GM18508 (cell line): ENCODE data around the gene WWOX.

Experiments
- ATAC-seq: cut with Tn5 transposase; IDR thresholded peaks from one replicate; pipeline ENCODE4 v1.9.1; 2021; ENCODE audit warnings: moderate number of reproducible peaks; ENCODE audit not compliant: insufficient read depth, unreplicated experiment

Gene WWOX

DNA sequence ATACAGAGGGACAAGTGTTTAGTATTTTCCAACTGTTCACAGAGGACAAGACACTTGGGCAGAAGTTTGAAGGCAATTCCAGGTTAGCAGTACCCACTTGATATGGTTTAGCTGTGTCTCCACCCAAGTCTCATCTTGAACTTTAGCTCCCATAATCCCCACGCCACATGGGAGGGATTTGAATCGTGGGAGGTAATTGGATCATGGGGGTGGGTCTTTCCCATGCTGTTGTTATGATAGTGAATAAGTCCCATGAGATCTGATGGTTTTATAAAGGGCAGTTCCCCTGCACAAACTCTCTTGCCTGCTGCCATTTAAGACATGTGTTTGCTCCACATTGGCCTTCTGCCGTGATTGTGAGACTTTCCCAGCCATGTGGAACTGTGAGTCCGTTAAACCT lies 832.2 kb downstream of the WWOX start:
- ATAC-seq: no peak

DNA sequence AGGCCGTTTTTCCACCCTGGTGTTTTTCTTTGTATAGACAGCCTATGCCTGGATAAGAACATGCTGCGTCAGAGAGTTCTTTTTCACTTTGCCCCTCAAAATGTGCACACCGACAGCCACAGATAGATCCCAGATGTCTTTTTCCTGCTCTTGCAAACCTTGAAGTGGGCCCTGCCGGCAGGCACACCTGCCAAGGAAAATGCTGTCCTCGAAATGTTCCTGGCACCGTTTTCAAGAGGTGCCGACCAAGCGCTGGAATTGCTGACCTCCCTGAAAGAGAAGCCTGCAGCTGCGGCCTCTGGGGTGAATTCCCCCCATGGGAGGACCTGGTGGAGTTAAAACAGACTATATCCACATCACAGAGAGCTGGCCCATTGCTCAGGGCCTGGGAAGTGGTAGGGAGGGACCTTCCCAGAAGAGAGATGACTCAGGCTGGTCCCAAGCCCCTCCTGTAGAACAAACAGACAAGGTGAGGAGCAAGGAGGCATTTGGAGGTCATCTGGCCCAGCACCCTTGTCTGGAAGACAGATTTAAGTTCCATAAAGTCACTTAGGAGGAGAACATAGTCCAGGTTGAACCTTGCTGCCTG lies 833.0 kb downstream of the WWOX start:
- no peak for ATAC-seq

DNA sequence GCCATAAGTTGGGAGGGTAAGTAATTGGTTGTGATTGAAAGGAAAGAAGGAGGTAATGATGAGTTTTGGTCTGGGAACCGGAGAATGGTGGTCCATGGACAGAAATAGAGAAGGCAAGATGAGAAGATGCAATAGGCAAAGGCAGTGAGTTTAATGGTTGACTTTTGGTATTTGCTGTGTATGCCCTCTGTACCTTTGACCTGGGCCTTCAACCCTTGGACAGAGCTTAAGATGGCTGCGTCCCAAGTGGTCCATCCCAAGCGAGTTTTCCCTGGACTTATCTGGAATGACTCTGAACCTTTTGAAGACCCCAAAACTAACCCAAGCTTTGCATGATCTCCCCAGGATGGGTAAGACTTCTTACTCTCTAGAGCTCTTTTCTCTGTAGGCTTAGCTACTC lies 836.6 kb downstream of the WWOX start:
- no peak for ATAC-seq

DNA sequence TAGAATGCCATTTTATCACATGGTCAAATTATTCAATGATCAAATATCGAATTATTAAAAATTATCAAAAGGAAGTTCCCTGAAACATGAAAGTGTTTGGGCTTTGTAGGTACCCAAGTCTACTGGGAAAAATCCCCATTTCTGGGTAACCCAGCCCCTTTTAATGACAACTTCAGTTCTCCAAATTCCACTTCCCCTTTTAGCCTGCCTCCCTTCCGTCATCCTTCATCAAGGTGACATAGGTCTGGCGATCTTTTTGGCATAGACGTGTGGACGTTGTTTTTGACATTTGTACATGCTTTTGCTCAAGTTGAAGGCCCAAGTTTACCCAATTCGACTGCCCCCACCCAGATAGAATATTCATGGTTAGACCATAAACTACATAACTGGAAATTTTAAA lies 840.1 kb downstream of the WWOX start:
- ATAC-seq: no peak

DNA sequence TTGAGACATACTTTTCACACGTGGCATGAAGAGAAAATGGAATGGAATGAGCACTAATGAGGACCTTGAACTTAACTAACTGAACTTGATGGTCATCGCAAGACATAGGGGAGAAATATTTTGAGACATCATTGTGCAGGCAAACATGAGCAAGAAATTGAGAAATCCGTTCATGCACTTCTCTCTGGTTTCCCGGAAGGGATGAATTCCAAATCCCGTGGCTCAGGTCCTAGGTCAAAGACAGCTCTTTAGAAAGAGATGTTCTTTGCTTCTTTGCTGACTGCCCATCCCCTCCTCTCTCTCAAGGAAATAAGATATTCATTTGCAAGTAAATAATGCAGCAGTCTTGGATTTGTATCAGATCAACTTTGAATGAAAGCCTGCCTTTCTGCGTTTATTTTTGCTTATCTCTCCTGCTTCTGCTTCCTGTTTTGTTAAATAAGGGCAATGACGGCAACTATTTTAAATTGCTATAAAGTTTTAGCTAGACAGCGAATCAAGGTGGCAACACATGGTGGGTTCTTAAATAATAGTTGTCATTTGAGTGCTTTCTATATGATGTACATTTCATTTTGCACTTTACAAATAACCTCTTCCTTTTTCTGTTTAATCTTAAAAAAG lies 843.3 kb downstream of the WWOX start:
- no peak for ATAC-seq

DNA sequence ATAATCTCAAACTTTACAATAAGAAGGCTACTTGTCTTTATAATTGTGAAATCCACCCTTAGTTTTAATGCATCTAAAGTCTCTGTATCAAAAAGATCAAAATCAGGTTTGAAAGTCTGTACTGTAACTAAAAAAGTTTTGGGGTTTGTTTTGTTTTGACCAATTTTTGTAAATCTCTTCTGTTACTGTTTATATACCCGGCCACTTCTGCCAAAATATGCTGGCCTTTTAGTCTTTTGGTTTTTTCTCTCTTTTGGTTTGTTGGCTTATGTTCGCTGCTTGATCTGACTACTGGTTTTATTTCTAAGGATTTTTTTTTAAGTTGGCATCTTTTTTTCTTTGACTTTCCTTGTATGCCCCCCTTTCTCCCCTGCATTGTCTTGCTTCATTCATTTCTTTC lies 845.9 kb downstream of the WWOX start:
- no peak for ATAC-seq

DNA sequence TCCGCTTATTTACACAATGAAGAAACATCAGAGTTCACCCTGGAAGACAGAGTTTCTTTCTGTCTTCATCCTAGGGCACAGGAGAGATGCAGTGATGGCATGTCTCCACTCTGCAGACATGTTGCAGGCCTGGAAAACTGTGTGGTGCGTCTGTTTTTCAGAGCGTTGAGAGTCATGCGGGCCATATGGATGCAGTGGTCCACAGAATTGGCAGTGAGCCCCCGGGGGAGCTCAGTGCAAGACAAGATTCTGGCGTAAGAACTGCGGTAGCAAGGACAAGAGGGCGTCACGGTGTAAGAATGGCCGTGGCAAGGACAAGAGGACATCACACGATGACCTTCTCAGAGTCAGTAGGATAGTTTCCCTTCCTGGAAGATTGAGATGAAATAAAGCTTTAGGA lies 847.1 kb downstream of the WWOX start:
- no peak for ATAC-seq

DNA sequence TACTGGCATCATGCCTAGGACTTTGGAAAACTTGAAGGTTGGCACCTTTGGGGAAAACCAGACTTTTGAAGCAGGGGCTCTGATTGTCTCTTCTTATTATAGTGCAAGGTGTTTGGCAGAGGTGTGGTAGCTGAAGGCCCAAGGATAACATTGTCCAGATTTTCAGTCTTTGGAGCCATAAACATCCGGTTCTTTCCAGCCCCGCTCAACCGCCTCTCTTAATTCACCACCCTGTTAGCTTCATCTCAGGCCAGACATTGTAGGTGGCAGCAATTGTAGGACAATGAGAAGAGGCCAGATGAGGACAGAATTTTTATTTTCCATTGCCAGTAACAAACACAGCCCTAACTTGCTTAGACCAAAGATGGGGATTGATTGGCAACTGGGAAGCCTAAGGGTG lies 851.3 kb downstream of the WWOX start:
- ATAC-seq: no peak

DNA sequence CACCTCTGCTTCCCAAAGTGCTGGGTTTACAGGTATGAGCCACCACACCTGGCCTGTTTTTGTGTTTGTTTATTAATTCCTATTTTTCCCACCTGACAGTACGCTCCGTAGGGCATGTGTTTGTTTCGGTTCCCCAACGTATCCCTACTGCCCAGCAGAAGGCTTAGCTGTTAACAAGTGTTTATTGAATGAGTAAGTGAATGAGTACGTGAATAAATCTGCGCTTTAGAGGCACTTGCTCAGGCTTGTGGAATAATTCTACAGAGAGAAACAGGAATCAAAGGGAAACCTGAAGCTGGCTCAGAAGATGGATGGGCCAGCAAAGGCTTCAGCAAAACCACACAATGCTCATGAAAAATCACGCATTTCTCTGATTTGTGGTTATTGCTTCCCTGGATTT lies 853.2 kb downstream of the WWOX start:
- ATAC-seq: no peak

DNA sequence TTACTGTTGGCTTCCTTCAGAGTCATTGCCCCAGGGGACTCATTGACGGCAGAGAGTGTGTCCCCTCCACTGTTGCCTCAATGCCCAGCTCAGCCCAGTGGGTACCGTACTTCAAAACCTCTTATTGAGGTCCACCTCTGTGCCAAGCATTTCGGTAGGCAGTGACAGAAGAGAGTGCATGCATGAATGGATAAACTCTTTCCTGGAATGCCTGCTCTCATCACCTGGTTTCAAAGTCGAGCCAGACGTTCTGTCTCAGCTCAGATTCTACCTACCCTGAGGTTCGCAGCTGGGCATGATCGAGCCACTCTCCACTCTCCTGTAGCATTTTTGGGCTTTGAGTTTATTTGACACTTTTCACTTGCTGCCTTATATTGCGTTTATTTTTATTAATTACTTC lies 854.1 kb downstream of the WWOX start:
- no peak for ATAC-seq

DNA sequence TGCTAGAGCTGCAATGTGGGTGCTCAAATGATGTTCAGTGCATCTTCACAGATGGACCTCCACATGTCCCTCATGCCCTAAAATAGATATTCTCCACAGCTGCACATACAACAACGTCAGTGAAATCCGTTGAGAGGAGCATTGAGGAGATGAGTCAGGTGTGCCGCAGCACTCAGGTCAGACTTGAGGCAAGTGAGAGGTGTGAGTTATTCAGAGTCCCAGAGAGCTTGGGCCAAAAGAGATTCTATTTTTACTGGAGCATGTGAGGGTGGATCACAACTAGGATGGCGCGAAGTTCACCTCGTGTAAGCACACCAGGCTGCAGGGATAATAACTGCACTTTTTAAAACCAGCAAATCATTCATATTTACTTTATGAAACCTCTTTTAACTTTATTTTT lies 855.8 kb downstream of the WWOX start:
- no peak for ATAC-seq

DNA sequence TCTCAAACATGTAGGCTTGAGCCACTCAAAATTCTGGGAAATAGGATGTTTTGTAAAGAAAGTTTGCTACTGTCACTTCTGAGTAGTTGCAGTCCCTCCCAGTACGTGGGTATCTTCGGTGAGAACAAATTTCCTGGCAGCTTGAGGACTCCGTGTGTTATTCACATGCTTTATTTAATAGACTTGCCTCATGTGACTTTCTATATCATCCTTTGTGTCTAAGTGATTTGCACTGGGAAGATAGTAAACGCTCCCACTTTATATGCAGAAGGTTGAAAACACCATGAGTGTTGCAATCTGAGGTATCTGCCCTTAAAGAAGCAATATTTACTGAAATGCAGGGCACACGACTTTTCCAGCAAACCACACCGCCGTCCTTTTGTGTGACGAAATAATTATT lies 857.4 kb downstream of the WWOX start:
- no peak for ATAC-seq

DNA sequence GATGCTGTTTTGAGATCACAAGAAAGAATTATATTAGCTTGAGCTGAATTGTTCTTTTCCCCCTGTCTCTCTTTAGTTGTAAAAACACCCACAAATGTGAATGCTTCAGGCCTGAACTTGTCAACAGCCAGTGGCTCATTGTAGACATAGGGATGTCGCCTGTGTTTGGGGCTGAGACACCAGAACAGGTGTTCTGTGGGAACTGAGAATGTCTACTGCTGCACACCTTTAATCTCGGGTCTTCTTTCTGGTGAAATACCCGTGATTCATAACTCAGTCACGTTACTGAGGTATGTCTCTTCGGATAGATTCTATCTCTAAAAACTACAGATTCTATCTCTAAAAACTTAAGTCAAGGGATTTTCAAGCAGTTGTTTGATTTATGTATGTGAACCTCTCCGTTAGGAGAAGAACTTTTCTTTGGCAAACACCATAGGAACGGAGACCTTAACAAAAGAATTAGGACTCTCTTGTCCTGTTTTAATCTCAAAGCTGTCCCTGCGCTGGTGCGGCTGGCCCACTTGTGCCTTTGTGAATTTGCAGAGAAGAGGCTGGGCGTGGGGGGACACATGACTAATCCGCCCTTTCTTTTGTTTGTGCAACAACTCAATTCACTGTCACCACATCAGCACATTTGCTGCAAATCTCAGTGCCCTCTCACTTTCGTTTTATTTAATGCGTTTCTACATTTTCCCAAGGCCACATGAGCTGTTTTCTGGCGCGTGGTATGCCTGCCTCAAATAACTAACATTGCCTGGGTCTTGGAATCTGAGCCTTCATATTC lies 858.1 kb downstream of the WWOX start:
- ATAC-seq: no peak

DNA sequence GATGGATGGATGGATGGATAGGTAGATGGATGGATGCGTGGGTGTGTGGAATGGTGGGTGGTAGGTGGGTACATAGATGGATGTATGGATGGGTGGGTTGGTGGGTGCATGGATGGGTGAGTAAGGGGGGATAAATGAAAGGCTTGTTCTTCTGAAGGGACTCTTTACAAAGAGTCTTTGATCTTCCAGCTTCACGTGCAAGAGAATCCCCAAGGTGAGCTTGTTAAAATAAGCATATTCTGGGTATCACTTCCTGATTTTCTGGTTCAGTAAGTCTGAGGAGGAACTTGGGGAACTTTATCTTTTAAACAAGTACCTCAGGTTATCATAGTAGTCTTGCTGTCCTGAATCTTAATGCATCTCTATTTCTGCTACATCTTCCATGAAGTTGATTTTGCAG lies 862.0 kb downstream of the WWOX start:
- no peak for ATAC-seq

DNA sequence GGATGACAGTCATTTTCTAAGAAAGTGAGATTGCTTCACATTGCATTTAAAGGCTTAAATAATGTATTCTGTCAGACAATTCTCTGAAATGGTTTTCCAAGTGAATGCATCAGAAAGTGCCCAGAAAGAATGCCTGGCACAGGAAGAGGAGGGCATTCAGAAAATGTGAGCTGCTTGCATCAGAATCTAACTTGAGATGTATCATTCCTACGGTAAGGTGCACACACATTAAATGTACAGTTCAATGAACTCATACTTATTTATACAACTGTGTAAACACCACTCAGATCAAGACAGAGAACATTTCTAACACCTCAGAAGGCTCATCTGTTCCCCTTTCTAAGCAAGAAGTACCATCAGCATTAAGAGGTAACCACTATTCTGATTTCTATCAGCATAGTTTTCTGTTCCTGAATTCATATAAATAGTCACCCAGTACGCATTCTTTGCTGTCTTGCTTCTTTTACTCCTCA lies 863.0 kb downstream of the WWOX start:
- ATAC-seq: peak; percentile 90

DNA sequence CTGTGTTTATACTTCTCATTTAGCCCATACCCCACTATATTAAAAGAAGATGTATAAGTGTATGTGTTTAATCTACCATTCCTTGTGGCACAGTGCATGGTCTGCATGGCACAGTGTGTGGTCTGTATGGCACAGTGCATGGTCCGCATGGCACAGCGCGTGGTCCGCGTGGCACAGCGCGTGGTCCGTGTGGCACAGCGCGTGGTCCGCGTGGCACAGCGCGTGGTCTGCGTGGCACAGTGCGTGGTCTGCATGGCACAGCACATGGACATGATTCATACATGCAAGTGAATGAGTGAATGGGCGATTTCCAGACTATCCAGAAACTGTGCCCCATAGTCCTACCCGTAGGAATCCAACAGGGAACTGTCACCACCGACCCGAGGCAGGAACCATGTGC lies 868.5 kb downstream of the WWOX start:
- ATAC-seq: no peak

DNA sequence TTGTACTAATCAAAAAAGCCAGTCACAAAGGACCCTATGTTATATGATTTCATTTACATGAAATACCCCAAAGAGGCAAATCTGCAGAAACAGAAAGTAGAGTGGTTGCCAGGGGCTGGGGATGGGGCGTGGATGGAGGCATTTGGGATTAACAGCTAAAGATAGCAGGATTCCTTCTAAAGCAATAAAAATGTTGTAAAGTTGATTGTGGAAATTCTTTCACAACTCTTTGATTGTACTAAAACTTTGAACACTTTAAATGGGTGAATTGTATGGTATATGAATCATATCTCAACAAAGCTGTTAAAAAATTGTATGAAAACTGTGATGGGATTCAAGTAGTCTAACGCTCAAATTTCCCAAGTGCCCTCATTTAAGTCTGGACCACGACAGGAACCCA lies 870.3 kb downstream of the WWOX start:
- ATAC-seq: no peak

DNA sequence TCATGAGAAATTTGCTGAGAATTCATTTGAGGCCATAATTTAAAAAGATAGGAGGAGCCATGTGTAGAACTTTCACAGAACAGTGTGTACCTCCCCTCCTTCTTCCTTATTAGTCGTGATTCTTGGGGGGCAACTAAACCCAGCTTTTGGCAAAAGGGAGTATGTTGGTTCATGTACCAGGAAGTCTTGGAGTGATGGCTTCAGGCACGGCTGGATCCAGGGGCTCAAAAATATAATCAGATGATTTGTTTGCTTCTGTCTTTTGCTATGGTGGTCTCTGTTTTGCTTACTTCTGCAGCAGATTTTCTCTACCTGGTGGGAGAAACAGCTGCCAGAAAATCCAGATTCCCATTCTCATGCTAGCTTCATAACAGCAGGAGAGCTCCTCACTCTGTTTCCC lies 871.2 kb downstream of the WWOX start:
- ATAC-seq: no peak

DNA sequence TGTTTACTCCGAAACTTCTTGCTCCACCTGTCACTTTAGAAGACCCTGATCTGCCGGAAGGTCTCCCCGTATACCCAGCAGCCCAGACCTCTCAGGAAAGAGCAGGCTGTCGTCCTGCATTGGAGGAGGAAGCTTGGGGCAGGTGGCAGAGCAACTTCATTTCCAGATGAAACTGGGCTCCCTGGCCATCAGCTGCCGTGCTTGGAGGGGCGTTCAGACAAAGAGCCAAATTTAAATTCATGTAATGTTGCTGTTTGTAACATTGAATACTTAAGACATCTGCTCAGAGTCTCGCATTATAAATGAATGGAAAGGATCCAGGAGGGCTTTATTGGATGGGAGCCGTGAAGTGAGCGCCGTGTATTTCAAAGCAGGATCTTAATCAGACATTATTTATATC lies 872.6 kb downstream of the WWOX start:
- ATAC-seq: no peak

DNA sequence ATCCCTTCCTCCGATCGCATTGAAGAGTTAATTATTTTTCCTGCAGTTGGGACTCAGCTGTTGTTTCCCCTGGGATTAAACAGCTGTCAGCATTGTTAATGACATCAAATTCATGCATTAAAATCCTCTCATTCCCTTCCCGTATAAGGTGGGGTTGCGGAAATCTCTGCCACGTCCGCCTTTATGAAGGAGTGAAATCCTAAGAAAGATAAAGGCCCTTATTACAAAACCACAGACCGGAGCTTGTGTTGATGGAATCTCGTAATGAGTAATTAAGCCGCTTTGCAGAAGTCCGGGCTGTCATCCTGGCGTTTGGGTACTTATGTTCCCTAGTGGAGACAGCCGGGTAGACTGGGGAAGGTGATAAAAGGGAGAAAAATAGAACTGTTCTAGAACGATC lies 873.5 kb downstream of the WWOX start:
- ATAC-seq: no peak

DNA sequence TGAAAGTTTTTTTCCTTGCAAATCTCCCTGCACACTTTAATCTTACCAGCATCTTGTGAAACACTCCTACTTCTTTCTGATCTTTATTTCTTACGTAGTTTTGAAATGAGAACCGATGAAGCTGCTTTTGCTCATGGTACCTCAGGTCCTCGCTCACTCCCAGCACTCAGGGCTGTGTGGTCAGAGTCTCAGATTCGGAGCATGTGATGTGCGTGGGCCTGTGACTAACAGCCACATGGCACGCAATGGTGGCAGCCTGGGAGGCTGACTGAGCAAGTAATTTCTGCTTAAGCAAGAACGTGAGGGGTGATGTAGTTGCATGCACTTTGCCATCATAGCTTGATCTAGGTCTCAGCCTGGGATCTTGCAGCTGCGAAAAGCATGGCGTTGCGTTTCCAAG lies 876.8 kb downstream of the WWOX start:
- ATAC-seq: no peak

DNA sequence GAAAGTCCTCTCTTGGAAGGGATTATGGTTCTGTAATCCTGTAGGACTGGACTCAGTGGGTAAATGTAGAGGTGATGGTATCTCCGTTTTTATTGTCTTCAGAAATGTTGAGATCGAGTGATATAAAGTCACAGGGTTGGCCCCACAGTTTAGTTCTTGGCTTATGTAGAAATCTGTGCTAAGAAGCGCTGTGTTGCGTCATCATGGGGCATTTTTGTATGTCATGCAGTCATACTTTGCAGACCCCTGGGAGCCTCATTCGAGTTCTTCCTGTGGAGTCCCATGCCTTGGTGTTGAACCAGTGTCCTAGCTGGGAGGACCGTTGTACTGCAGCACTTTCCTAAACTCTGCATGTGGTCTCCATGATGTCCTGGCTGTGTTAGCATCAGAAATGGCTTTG lies 881.4 kb downstream of the WWOX start:
- no peak for ATAC-seq
